PC-9 (cell line): ENCODE results near the gene PRSS33. TPM values are rescaled to one million over a fixed set of nuclear protein-coding genes. Genes with fewer than 3 reads are reported as not detected.

Experiments
- BruUV-seq: library from RNA; stranded (reverse); fragments of 400-500 nt; replicated peaks from 2 replicates; lab custom pipeline; 2021; lab: Mats Ljungman, UMichigan
- CTCF ChIA-PET: fragments of 300-600 bp; sonication (Branson Sonifier 250); formaldehyde crosslinking; loops from one replicate; lab custom pipeline; 2022; ENCODE audit warnings: antibody characterized with exemption; lab: Charles Lee
- POLR2A ChIA-PET: fragments of 300-600 bp; sonication (Branson Sonifier 250); formaldehyde crosslinking; loops from one replicate; lab custom pipeline; 2022; ENCODE audit warnings: antibody characterized with exemption; ENCODE audit not compliant: unreplicated experiment; lab: Charles Lee
- DNase-seq, 2 experiments: peaks; one replicate each; pipeline versions ENCODE4 v3.0.0 to v3.0.0-alpha.2; 2015 to 2022; ENCODE audit warnings: mixed read lengths in 1 of 2
- H2AFZ ChIP-seq: fragments of 200-600 bp; sonication (generic); 2 replicates; pipeline ENCODE4 v1.8.1; 2017; ENCODE audit warnings: antibody characterized with exemption
- H3F3A ChIP-seq: fragments of 200-600 bp; sonication (generic); 2 replicates; pipeline ENCODE4 v1.8.1; 2017; ENCODE audit warnings: antibody characterized with exemption, mild to moderate bottlenecking, low read depth; ENCODE audit not compliant: insufficient read depth
- H3K27ac ChIP-seq: fragments of 200-600 bp; sonication (generic); 2 replicates; pipeline ENCODE4 v1.6.1; 2016; ENCODE audit warnings: mixed run types
- H3K27me3 ChIP-seq: fragments of 200-600 bp; sonication (generic); 2 replicates; pipeline ENCODE4 v1.6.1; 2016; ENCODE audit warnings: low read depth, mixed run types; ENCODE audit not compliant: insufficient read depth
- H3K36me3 ChIP-seq: fragments of 200-600 bp; sonication (generic); 2 replicates; pipeline ENCODE4 v1.6.1; 2016; ENCODE audit warnings: low read depth, mixed run types
- H3K4me1 ChIP-seq: fragments of 200-600 bp; sonication (generic); replicated peaks from 2 replicates; pipeline ENCODE4 v1.6.1; 2016; ENCODE audit warnings: mixed run types; ENCODE audit not compliant: insufficient read depth
- H3K4me2 ChIP-seq: fragments of 200-600 bp; sonication (generic); 2 replicates; pipeline ENCODE4 v1.6.1; 2017; ENCODE audit warnings: mixed run types
- H3K4me3 ChIP-seq: fragments of 200-600 bp; sonication (generic); 2 replicates; pipeline ENCODE4 v1.6.1; 2016; ENCODE audit warnings: mixed run types
- H3K79me2 ChIP-seq: fragments of 200-600 bp; sonication (generic); 2 replicates; pipeline ENCODE4 v1.6.1; 2017; ENCODE audit warnings: low read depth, mixed run types
- H3K9me2 ChIP-seq: fragments of 200-600 bp; sonication (generic); 2 replicates; pipeline ENCODE4 v1.8.1; 2017; ENCODE audit warnings: mild to moderate bottlenecking; ENCODE audit not compliant: insufficient read depth
- H3K9me3 ChIP-seq: fragments of 200-600 bp; sonication (generic); 2 replicates; pipeline ENCODE4 v1.8.1; 2016; ENCODE audit warnings: low read depth; ENCODE audit not compliant: insufficient read depth
- H4K20me1 ChIP-seq: fragments of 200-600 bp; sonication (generic); 2 replicates; pipeline ENCODE4 v1.8.1; 2017; ENCODE audit not compliant: insufficient read depth
- CTCF ChIP-seq: fragments of 200-600 bp; sonication (generic); conservative IDR thresholded peaks from 2 replicates; pipeline ENCODE4 v1.6.1; 2017; ENCODE audit warnings: mixed run types, antibody characterized with exemption, mild to moderate bottlenecking, moderate library complexity
- EZH2 ChIP-seq: fragments of 200-600 bp; sonication (generic); IDR thresholded peaks from 2 replicates; pipeline ENCODE4 v1.8.0; 2017; ENCODE audit warnings: antibody characterized with exemption, low read depth
- intact Hi-C: fragments of 100-400 bp; cut with micrococcal nuclease; formaldehyde crosslinking; loops from one replicate; pipeline ENCODE4 v1.10.0; 2022; ENCODE audit not compliant: unreplicated experiment
- total RNA-seq: library from RNA; stranded (reverse); gene quantifications from 2 replicates; pipeline ENCODE4 v1.2.3, GENCODE V29; 2021

Gene PRSS33
- total RNA-seq, 1 experiment from 2014 or later, result 0.33 TPM

GRCh38 chr16:2776500-2777139 is 10.7 kb downstream of the PRSS33 start:
- Histone ChIP-seq H4K20me1 (peaks cover 16% of the 10 kb centered on the region), H3K4me1 (peaks cover 20% of the 10 kb centered on the region), H3K36me3 (0 out of 2 replicates have a peak, but pooled peaks cover 4% of the 10 kb centered on the region), H3K27ac (no peak overlapping the region), H3K79me2 (peaks cover 51% of the 10 kb centered on the region), H3K9me2 (no peaks in the 10 kb centered on the region), H2AFZ (peak overlapping the region; percentile 72; the same call in 1 of the 2 replicates), H3K27me3 (no peaks in the 10 kb centered on the region), H3K4me2 (peak overlapping the region; percentile 99), H3K4me3 (peak overlapping the region; percentile 78), H3K9me3 (no peaks in the 10 kb centered on the region), H3F3A (peaks cover 58% of the 10 kb centered on the region)
- no peak for DNase-seq
- ChIA-PET POLR2A (interaction anchor here (0.6 kb wide), 2 partner anchors 25 to 57 kb away, joined by 3 read pairs; no protein-coding TSS in a partner anchor), CTCF (interaction anchor here (0.6 kb wide), 1 partner anchor 16 kb away, joined by 3 read pairs; no protein-coding TSS in a partner anchor)
- BruUV-seq, result no TSS peak
- TF ChIP-seq EZH2, result no peak
- no peak for TF ChIP-seq CTCF
- intact Hi-C loops, result loop anchor here (2.0 to 5.0 kb wide), 2 partner anchors 41 to 82 kb away; partner anchors contain the start of genes PRSS21 and PRSS22

GRCh38 chr16:2775765-2776499 is 11.4 kb downstream of the PRSS33 start:
- H3K27ac ChIP-seq, result no peak overlapping the region; the same call in 1 of the 2 replicates
- no peak for DNase-seq
- H3K4me1 ChIP-seq, result peaks cover 20% of the 10 kb centered on the region
- H3K4me2 ChIP-seq, result peak overlapping the region; percentile 99
- H4K20me1 ChIP-seq, result peaks cover 23% of the 10 kb centered on the region
- H3K9me2 ChIP-seq, result no peaks in the 10 kb centered on the region
- peaks cover 51% of the 10 kb centered on the region for H3K79me2 ChIP-seq
- no peak overlapping the region for H2AFZ ChIP-seq
- CTCF ChIA-PET, result interaction anchor here (0.6 kb wide), 1 partner anchor 17 kb away, joined by 3 read pairs; no protein-coding TSS in a partner anchor
- no peak for TF ChIP-seq EZH2
- no peak for TF ChIP-seq CTCF
- no peaks in the 10 kb centered on the region for H3K27me3 ChIP-seq
- H3K9me3 ChIP-seq, result no peaks in the 10 kb centered on the region
- H3K36me3 ChIP-seq, result 0 out of 2 replicates have a peak, but pooled peaks cover 4% of the 10 kb centered on the region
- peaks cover 61% of the 10 kb centered on the region for H3F3A ChIP-seq
- TSS peak; percentile 13 for BruUV-seq
- peak overlapping the region; percentile 78 for H3K4me3 ChIP-seq
- intact Hi-C loops, result loop anchor here (2.0 to 5.0 kb wide), 2 partner anchors 41 to 83 kb away; partner anchors contain the start of genes PRSS21 and PRSS22
- POLR2A ChIA-PET, result interaction anchor here (0.7 kb wide), 1 partner anchor 24 kb away, joined by 5 read pairs; no protein-coding TSS in a partner anchor

- POLR2A ChIA-PET, result interaction anchor here (0.7 to 0.9 kb wide), 2 partner anchors 24 to 93 kb away, joined by 3 to 5 read pairs; partner anchors contain the start of gene KCTD5
- no peak overlapping the region for H2AFZ ChIP-seq
- no TSS peak for BruUV-seq
- H3K4me2 ChIP-seq, result peak overlapping the region; percentile 99
- H3K4me3 ChIP-seq, result no peak overlapping the region; the same call in 1 of the 2 replicates
- no peaks in the 10 kb centered on the region for H3K9me2 ChIP-seq
- no peak for DNase-seq
- no peak overlapping the region; the same call in 1 of the 2 replicates for H3K27ac ChIP-seq
- H3K27me3 ChIP-seq, result no peaks in the 10 kb centered on the region
- peaks cover 28% of the 10 kb centered on the region for H4K20me1 ChIP-seq
- peaks cover 61% of the 10 kb centered on the region for H3F3A ChIP-seq
- TF ChIP-seq CTCF, result no peak
- TF ChIP-seq EZH2, result no peak
- no peaks in the 10 kb centered on the region for H3K9me3 ChIP-seq
- CTCF ChIA-PET, result no interaction called here
- peaks cover 20% of the 10 kb centered on the region for H3K4me1 ChIP-seq
- H3K79me2 ChIP-seq, result peaks cover 51% of the 10 kb centered on the region
- intact Hi-C loops, result loop anchor here (5.0 kb wide), 1 partner anchor 42 kb away; the partner anchor contains the start of gene PRSS21
- peaks cover 4% of the 10 kb centered on the region; the same call in 1 of the 2 replicates for H3K36me3 ChIP-seq
These were observed 12.1 kb downstream of the PRSS33 start for GRCh38 chr16:2775131-2775716.
